Activated effector memory CD4-positive, alpha-beta T cell treated with Interleukin-2 at 50 U/mL for 16 hours (primary cell): ENCODE results near the gene INF2.

Experiments used
- DNase-seq: peaks from one replicate; pipeline ENCODE4 v3.0.0-alpha.2; 2020

INF2 gene

DNA sequence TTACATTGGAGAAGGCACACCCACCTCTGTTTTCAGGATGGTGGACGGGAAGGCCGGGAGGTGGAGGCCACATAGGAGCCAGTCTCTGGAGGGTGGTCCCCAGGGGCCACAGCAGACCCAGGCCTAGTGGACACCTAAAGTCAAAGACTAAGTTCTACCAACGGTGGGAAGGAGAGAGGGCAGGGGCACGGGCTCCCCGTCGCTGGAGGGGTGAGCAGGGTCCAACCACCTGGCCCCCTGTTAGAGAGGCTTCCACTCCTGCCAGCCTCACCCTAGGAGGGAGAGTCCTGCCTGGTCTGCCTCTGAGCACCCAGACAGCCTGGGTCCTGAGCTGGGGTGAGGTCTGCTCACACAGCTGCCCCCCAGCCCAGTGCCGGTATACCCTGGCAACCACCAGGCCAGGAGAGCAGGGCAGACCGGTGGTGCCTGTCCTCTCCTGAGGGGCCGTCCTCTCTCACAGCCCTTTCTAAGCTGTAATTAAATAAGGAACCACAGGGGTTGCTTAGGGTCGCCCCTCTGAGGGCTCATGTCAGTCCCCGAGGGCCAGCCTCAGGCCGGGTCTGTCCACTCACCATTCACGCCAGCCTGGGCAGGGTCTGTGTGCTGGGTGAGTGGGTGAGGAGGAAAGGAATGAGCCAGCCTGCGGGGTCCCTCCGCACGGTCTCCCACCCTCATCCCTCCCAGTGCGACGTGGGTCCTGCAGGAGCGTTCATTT is 2.3 kb downstream of the INF2 start:
- DNase-seq = no peak

GRCh38 chr14:104692261-104692938 is 3.0 kb downstream of the INF2 start:
- DNase-seq = no peak

GRCh38 chr14:104692939-104693315 is 3.5 kb downstream of the INF2 start:
- no peak for DNase-seq

GRCh38 chr14:104693482-104694431 is 4.3 kb downstream of the INF2 start:
- no peak for DNase-seq

DNA sequence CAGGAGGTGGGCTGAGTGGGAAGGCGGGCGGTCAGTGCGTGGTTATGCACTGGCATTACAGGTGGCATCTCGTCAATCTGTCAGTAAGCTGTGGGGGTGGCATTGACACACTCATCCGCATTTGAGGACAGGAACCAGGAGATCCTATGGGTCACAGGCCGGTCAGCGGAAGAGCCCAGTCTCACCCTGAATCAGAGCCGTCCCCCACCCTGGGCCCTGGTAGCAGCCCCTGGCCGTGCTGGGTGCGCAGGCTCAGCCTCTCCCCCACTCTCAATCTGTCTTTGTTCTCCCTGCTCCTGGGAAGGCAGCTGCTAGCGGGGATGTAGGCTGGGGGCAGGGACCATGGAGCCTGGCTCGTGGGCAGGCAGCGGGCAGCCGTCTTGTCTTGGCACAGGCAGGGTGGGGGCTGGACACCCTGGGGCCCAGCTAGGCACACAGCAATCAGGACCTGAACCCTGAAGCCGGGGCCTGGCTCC is 5.1 kb downstream of the INF2 start:
- no peak for DNase-seq

GRCh38 chr14:104694991-104695659 is 5.7 kb downstream of the INF2 start:
- DNase-seq = peak; percentile 54

DNA sequence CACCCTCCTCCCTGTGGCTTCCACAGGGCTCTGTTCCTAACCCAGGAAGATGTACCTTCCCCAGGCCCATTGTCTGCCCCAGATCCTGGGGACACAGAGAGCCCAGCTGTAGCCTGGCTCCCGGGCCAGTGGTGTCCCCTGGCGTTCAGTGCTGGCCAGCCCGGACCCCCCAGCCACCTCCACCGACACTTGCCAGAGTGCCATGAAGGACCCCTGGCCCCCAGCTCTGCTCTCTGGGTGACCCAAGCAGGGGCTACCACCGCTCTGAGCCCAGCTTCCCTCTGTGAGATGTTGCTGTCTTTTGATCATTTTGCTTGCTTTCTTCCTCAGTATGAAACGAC is 6.2 kb downstream of the INF2 start:
- DNase-seq = no peak

DNA sequence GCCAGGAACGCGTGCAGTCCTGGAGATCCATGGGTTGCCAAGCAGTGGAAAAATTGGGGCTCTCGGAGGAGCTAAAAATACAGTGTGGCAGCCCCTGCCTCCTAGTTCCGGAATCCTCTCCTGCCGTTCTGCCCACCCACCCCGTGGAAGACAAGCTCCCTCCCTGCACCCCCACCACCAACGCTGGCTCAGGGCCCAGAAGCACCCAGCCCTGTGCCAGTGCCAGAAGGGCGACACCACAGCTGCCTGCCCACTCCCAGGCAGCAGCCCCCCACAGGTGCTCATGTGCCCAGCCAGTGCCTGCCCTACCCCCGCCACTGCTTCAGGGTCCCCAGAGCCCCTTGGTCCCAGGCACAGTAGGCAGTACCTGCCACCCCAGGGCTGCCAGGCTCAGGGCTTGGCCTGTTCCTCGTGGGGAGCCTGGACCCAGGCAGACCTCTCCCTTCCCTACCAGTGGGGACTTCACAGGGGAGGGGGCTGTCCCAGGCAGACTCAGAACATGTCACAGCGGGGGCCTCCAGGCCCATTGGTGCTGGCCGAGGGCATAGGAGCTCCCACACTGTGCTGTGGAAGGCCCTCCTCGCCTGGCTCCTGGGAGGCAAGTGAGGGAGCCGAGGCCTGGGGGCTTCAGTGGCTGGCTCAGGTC is 7.4 kb downstream of the INF2 start:
- no peak for DNase-seq

DNA sequence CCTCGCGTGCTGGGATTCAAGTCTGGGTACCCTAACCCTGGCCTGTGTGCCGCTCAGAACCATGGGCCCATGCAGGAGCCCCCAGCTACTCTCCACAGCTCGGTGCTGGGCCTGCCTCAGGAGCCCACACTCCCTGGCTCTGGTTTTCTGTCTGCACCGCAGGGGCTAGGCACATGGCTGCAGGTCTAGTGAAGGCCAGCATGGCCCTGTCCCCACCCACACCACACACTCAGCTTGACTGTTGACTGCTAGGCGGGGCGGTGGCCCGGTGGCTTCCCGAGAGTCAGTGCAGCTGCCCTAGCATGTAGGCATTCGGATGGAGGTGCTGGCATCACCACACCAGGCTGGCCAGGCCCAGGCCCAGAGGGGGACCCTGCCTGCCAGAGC is 7.9 kb downstream of the INF2 start:
- no peak for DNase-seq

DNA sequence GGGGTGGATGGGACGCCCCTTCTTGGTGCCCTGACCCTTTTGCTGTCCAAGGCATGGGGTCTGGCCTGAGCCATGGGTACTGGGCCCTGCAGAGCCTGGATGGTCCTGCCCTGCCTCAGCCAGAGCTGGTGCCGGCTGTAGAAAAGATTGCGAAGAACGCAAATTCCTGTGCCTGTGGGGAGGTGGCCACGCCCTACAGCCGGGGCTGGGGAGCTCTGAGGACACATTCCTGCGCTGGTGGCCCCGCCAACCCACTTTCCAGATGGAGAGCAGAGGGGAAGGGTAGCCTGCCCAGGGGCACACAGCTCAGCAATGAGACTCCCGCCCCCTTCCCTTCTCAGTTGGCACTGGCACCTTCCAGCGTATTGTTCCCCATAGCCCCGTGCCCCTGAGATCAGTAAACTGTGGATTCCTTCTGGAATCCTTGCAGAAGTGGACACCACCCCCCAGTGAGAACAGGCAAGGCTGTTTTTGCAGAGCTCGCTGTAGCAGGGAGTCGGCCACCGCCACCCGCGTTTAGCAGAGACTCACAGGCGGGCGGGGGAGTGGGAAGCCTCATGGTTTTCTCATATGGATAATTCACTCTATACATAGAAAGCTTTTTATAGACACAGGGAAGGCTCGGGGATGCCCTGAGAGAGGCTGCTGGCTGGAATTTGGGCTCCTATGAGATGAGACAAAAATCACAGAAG is 8.6 kb downstream of the INF2 start:
- DNase-seq = no peak

GRCh38 chr14:104698688-104699425 is 9.4 kb downstream of the INF2 start:
- no peak for DNase-seq

DNA sequence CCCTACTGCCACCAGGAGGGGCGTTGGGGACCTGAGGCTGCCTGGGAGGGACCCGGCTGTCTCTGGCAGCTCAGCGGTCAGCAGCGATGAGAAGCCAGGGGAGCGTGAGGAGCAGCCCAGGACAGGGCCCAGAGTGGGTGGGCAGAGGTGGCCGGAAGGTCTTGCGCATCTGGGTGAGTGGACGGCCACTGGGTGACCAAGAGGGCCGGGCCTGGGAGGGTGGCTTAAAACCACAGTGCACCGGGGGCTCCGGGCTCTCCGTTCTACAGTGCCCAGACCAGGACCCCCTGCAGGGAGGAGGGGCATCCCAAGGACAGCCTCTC is 10.0 kb downstream of the INF2 start:
- no peak for DNase-seq

DNA sequence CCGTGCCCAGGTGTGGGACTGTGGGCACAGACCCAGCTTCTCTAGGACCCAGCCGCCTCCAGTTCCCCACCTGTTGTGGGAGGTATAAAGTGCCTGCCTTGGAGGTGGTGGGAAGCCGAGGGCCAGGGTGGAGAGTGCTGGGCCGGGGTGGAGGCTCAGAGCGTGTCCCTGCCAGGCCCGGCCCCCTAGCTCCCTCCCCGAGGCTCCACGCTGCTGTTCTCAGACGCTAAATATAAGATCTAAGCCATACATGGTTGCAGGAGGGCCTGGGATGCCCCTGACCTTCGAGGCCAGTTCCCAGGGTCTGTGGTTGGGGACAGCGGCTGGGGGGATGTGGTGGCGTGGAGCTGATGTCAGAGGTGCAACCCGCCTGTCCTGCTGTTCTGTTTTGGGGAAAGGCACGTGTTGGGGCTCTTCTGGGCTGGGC is 10.8 kb downstream of the INF2 start:
- no peak for DNase-seq

DNA sequence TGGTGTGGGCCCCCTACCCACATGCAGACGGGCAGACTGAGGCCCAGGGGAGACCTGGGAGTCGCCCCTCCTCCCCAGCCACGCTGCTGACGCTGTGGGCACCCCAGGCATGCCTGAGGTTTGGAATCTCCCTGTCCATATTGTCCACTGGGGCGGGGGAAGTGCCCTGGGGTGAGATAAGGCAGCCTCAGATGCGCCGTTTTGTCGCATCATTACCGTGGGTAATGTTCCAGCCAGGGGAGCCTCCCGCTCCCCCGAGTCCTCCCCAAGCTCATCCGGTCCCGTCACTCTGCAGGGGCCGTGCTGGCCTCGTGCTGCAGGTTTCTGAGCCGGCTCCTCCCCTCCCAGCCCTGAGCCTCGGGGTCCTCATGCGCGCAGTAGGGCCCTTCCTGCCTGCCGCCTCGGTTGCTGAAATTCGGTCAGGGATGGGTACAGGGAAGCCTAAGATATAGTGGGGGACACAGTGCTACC is 11.4 kb downstream of the INF2 start:
- DNase-seq = no peak

DNA sequence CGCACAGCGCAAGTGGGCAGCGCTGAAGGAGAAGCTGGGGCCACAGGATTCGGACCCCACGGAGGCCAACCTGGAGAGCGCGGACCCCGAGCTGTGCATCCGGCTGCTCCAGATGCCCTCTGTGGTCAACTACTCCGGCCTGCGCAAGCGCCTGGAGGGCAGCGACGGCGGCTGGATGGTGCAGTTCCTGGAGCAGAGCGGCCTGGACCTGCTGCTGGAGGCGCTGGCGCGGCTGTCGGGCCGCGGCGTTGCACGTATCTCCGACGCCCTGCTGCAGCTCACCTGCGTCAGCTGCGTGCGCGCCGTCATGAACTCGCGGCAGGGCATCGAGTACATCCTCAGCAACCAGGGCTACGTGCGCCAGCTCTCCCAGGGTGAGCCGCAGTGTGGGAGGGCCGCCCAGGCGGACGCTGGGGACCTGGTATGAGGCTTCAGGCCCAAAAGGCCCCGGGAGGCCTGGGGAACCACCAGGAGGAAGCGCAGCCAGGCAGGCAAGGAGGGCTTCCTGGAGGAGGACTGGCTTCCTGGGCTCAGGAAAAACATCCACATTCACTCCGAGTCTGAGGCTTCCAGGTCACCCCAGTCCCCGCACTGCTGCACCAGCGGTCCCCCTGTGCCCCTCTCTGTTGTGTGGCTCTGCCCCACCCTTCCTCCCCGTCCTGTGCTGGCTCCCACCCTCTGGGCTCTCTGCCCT is 12.1 kb downstream of the INF2 start:
- no peak for DNase-seq

DNA sequence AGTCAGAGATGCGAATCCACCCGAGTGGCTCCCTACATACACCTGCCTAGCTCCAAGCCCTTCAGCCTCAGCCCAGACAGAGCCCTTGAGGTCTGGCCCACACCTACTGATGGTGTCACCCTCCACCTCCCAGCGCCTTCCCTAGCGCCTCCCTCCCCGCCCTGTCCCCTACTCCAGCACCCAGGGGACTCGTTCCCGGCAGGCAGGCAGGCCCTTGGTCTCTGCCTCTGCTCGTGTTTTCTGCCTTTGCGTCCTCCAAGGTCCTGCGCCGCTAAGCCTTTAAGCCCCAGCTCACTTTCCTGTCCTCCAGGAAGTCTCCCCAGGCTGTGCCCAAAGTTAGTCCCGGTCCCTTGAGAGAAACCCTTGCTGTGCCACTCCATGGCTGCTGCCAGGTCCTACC is 12.7 kb downstream of the INF2 start:
- DNase-seq = no peak

- DNase-seq = no peak
These were observed 13.3 kb downstream of the INF2 start for GRCh38 chr14:104702673-104703072.

- DNase-seq = no peak
These were observed 13.9 kb downstream of the INF2 start for GRCh38 chr14:104703269-104703668.

DNA sequence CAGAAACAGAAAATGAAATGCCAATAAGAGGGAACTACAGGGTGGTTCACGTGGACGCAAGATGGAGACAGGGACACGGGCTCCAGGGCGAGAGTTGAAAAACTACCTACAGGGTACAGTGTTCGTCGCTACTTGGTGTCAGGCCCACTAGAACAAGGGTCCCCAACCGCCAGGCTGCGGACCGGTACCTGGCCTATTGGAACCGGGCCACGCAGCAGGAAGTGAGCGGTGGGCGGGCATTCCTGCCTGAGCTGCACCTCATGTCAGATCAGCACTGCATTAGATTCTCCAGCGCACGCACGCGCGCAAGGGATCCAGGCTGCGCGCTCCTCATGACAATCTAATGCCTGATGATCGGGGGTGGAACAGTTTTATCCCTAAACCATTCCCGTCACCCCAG is 14.8 kb downstream of the INF2 start:
- no peak for DNase-seq

DNA sequence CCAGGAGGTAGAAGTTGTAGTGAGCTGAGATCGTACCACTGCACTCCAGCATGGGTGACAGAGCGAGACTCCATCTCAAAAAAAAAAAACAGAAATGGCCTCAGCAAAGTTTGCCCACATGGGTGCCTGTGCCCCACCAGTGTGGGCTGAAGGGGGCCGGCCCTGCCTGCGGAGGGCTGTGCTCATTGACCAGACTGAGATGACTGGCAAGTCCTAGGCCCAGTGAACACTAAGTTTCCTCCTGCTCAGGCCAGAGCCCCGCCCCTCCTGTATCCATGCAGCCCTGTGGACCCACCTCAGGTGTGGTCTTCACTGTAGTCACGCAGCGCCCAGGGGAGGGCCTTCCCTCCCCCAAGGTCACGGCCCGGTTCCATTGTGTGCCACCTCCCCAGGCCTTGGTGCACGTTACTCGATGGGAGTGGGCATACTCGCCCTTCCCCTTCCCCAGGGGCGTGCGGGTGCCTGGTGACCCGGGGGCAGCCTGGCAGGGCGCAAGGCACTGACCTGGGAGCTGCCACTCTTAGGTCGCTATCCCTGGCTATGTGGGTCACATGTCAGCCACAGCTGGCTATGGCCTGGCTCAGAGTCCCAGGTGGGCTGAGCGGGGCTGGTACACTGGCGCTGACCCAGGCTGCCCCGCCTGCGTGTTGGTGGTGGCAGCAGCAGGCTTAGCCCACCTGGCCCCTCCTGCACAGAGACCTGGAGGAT is 16.1 kb downstream of the INF2 start:
- DNase-seq = no peak
